ENCODE data around the gene UBFD1.

UBFD1 gene

DNA sequence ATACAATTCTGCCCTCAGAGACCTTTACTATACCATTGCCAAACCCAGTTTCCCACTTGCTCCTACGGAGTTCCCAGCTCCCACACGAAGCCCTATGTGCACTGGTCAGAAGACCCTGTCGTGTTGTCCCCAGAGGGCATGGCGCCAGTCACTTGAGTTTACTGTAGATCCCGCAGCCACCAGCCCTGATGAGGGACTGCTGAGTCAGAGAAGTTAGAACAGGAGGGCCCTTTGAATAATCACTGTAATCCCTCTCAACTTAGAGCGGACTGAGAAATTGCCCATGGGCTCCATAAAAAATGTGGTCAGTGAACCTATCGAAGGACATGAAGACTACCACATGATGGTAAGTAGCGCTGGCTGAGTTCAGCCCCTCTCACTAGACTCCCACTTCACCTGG, 9.2 kb downstream of the UBFD1 start:
- H3K4me3 ChIP-seq (ENCODE audit: low read depth, low read length): no peak overlapping the region
- TF ChIP-seq, protein P1, sequence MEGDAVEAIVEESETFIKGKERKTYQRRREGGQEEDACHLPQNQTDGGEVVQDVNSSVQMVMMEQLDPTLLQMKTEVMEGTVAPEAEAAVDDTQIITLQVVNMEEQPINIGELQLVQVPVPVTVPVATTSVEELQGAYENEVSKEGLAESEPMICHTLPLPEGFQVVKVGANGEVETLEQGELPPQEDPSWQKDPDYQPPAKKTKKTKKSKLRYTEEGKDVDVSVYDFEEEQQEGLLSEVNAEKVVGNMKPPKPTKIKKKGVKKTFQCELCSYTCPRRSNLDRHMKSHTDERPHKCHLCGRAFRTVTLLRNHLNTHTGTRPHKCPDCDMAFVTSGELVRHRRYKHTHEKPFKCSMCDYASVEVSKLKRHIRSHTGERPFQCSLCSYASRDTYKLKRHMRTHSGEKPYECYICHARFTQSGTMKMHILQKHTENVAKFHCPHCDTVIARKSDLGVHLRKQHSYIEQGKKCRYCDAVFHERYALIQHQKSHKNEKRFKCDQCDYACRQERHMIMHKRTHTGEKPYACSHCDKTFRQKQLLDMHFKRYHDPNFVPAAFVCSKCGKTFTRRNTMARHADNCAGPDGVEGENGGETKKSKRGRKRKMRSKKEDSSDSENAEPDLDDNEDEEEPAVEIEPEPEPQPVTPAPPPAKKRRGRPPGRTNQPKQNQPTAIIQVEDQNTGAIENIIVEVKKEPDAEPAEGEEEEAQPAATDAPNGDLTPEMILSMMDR (conservative IDR thresholded peaks at IDR 0.05; ENCODE audit: low read depth, low read length): no peak
- no peak for DNase-seq (ENCODE audit: low read depth)

- H3K4me3 ChIP-seq (ENCODE audit: low read depth, low read length): no peak overlapping the region
- TF ChIP-seq, protein P1 (conservative IDR thresholded peaks at IDR 0.05; ENCODE audit: low read depth, low read length): no peak
- no peak for DNase-seq (ENCODE audit: low read depth)
Measured at GRCh38 chr16:23567602-23568001, 10.1 kb downstream of the UBFD1 start.

DNA sequence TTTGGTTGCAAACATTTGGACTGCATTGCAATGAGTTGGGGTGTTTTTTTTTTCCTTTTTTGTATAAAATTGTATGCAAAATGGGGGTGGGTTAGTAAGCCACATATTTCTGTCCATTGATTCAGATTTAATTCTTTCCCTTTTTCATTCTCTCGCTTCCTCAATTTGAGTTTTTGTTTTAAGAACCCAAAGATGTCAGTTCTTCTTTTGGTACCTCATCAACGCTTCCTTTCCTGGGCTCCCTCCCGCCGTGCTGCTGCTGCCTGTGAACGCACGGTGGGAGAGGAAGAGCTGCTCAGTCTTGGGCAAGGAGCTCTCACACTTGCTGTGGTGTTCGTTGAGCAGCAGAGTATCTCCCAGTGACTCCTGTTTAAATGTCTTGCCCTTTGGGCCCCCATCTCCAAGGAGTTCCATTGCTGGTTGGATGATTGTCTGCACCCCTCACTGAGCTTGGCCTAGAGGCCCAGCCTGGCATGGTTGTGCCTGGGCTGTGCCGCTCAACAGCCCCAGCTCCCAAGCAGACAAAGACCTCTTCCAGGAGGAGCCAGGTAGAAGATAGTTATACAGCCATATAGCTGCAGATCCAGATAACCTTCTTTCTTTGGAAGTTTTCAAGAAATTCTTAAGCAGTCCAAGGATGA, 13.6 kb downstream of the UBFD1 start:
- no peak for DNase-seq (ENCODE audit: low read depth)
- H3K4me3 ChIP-seq (ENCODE audit: low read depth, low read length): no peak overlapping the region

GRCh38 chr16:23571895-23572294, 14.4 kb downstream of the UBFD1 start:
- no peak overlapping the region for H3K4me3 ChIP-seq (ENCODE audit: low read depth, low read length)
- no peak for DNase-seq (ENCODE audit: low read depth)
- TF ChIP-seq, protein P1 (conservative IDR thresholded peaks at IDR 0.05; ENCODE audit: low read depth, low read length): no peak

More for the DNA sequence above, 13.6 kb downstream of the UBFD1 start:
- TF ChIP-seq, protein P1 (conservative IDR thresholded peaks at IDR 0.05; ENCODE audit: low read depth, low read length): no peak

GRCh38 chr16:23572394-23572793, 14.9 kb downstream of the UBFD1 start:
- H3K4me3 ChIP-seq (ENCODE audit: low read depth, low read length): no peak overlapping the region
- TF ChIP-seq, protein P1 (conservative IDR thresholded peaks at IDR 0.05; ENCODE audit: low read depth, low read length): no peak
- DNase-seq (ENCODE audit: low read depth): no peak

DNA sequence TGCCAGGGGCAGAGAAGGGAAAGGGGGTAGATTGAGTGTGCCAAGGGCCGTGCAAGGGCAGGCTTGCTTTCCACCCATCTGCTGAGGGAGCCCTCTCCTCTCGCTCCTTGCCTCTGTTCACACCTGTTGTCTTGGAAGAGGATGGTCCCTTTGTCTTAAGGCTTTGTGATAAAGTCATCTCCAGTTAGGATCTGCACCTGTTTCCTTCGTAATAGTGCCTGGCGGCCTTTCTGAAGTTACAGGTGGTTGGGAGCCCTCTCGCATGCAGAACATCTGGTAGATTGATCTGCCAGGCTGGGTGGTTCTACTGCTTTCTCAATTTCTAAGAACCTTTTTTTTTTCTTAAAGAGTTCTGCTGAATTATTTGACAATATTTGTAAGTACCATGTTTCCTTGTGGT, 16.3 kb downstream of the UBFD1 start:
- H3K4me3 ChIP-seq (ENCODE audit: low read depth, low read length): no peak overlapping the region
- DNase-seq (ENCODE audit: low read depth): no peak
- TF ChIP-seq, protein P1 (conservative IDR thresholded peaks at IDR 0.05; ENCODE audit: low read depth, low read length): no peak

GRCh38 chr16:23575834-23576233, 18.3 kb downstream of the UBFD1 start:
- no peak overlapping the region for H3K4me3 ChIP-seq (ENCODE audit: low read depth, low read length)
- TF ChIP-seq, protein P1 (conservative IDR thresholded peaks at IDR 0.05; ENCODE audit: low read depth, low read length): no peak
- DNase-seq (ENCODE audit: low read depth): no peak
